Mammary epithelial cell (primary cell): Measurements from ENCODE around the gene PHIP.

Source experiments
- EZH2 ChIP-seq: IDR thresholded peaks from 2 replicates; pipeline ENCODE4 v1.6.1; 2012; ENCODE audit warnings: low read length, inconsistent platforms, borderline replicate concordance
- TF ChIP-seq, protein P1 (sequence below), 2 donors: IDR thresholded peaks in 1 of 2; conservative IDR thresholded peaks in 1 of 2; 2 replicates each; pipeline ENCODE4 v1.5.1; 2011 to 2012; ENCODE audit warnings: inconsistent platforms in 2 of 2, low read length in 2 of 2, mild to moderate bottlenecking in 2 of 2, control low read depth in 1 of 2, low read depth in 1 of 2; ENCODE audit not compliant: insufficient read depth in 1 of 2; ENCODE audit errors: extremely low read depth in 1 of 2

DNA sequence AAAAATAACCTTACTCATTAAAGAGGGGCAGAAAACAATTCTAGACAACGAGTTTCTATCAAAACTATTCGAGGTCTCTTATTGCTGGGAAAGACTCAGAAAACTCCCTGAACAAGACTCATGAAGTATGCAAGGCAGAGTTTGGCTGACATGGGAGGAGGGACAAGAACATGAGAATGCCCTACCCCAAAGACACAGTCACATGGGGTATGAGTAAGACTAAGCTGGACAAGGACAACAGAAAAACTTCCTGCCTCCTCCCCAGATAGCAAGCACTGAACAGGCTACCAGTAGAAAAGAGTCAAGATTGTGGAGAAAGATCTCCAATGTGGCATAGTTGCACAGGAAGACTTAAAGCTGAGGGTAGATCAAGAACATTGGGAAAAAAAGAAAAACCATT is 39.7 kb upstream of the PHIP start:
- no peak for TF ChIP-seq EZH2
- TF ChIP-seq, protein P1, sequence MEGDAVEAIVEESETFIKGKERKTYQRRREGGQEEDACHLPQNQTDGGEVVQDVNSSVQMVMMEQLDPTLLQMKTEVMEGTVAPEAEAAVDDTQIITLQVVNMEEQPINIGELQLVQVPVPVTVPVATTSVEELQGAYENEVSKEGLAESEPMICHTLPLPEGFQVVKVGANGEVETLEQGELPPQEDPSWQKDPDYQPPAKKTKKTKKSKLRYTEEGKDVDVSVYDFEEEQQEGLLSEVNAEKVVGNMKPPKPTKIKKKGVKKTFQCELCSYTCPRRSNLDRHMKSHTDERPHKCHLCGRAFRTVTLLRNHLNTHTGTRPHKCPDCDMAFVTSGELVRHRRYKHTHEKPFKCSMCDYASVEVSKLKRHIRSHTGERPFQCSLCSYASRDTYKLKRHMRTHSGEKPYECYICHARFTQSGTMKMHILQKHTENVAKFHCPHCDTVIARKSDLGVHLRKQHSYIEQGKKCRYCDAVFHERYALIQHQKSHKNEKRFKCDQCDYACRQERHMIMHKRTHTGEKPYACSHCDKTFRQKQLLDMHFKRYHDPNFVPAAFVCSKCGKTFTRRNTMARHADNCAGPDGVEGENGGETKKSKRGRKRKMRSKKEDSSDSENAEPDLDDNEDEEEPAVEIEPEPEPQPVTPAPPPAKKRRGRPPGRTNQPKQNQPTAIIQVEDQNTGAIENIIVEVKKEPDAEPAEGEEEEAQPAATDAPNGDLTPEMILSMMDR (conservative IDR thresholded peaks at IDR 0.05 in 1 of 2, IDR thresholded peaks at IDR 0.05 in 1 of 2; ENCODE audit: extremely low read depth in 1 of 2, insufficient read depth in 1 of 2, low read depth in 1 of 2, low read length in 2 of 2), result no peak
